GM13976 (cell line): ENCODE measurements around the gene EFCAB14.

Experiments used
- DNase-seq: peaks from one replicate; pipeline ENCODE4 v3.0.0; 2012; ENCODE audit warnings: low spot score
- CTCF ChIP-seq: IDR thresholded peaks from 2 replicates; pipeline ENCODE4 v1.5.1; 2012; ENCODE audit warnings: borderline replicate concordance, mild to moderate bottlenecking; ENCODE audit not compliant: insufficient read depth; ENCODE audit errors: extremely low read depth, missing control alignments, control extremely low read depth
- in situ Hi-C: fragments of 300-500 bp; cut with MboI; formaldehyde crosslinking; loops from one replicate; pipeline ENCODE4 v1.12.0; 2022; ENCODE audit warnings: low sequenced_read_pairs, mixed read lengths, inconsistent platforms; ENCODE audit not compliant: unreplicated experiment

Gene EFCAB14

GRCh38 chr1:46637444-46638083 lies 81.3 kb downstream of the EFCAB14 start:
- no peak for TF ChIP-seq CTCF
- no peak for DNase-seq
- in situ Hi-C loops: no loop called here

DNA sequence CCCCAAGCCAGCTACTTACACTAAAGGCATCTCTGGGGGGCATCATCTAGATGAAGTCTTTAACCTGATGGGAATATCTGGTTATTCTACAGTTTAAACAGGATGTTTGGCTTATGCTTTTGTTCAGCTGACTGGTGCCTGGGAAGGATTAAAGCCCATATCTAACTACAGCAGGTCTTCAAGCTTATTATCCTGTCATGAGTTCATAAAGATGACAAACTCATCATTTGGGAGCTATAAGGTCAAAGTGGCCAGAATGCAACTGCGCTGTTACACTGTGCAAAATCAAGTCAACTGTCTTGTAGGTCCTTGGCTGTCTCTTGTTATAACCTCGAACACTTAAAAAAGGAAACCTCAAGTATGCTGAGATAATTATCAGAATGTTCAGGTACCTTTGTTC lies 83.7 kb downstream of the EFCAB14 start:
- in situ Hi-C loops: no loop called here
- no peak for DNase-seq
- TF ChIP-seq CTCF: no peak

- TF ChIP-seq CTCF: no peak
- no peak for DNase-seq
- in situ Hi-C loops: no loop called here
Measured at GRCh38 chr1:46630719-46631118, 88.2 kb downstream of the EFCAB14 start.
